ENCODE data around the gene FTCDNL1. TPM values are rescaled to one million over a fixed set of nuclear protein-coding genes. Genes with fewer than 3 reads are reported as not detected.

FTCDNL1 gene
- polyA plus RNA-seq, 3 donors: 2.4 to 7.3 (median 4.1) TPM

- H3K4me1 Mint-ChIP-seq: peaks cover 6% of the 10 kb centered on the region
- H3K27me3 Mint-ChIP-seq (ENCODE audit: low read depth in 3 of 3): peaks cover 0 to 3% (median 0%) of the 10 kb centered on the region in 3 donors
These were observed 8.2 kb downstream of the FTCDNL1 start for GRCh38 chr2:199842631-199843395.

GRCh38 chr2:199841409-199841808 is 9.6 kb downstream of the FTCDNL1 start:
- Histone ChIP-seq H3K4me2 (replicated peaks; ENCODE audit: extremely low read depth, low read length, poor library complexity, severe bottlenecking) (no peak overlapping the region), H4K20me1 (ENCODE audit: insufficient read depth, low read length) (no peaks in the 10 kb centered on the region), H2AFZ (ENCODE audit: insufficient read depth, low read depth, low read length, poor library complexity, severe bottlenecking) (no peak overlapping the region), H3K4me3 (replicated peaks in 1 of 3; ENCODE audit: low read depth in 2 of 3, low read length in 3 of 3) (no peak overlapping the region), H3K9ac (ENCODE audit: insufficient read depth, low read length, poor library complexity, severe bottlenecking) (no peak overlapping the region), H3K27me3 (ENCODE audit: control insufficient read depth in 2 of 2, insufficient read depth in 2 of 2, low read length in 2 of 2) (no peaks in the 10 kb centered on the region), H3K4me1 (ENCODE audit: control insufficient read depth in 1 of 2, insufficient read depth in 2 of 2, low read length in 2 of 2) (no peaks in the 10 kb centered on the region), H3K27ac (ENCODE audit: low read depth in 1 of 2, low read length in 2 of 2) (no peak overlapping the region), H3K36me3 (replicated peaks in 1 of 2; ENCODE audit: control insufficient read depth in 1 of 2, insufficient read depth in 2 of 2, low read length in 2 of 2) (peaks cover 0 to 36% of the 10 kb centered on the region in 2 donors), H3K79me2 (ENCODE audit: insufficient read depth, low read length) (no peaks in the 10 kb centered on the region), H3K9me3 (replicated peaks in 1 of 2; ENCODE audit: control insufficient read depth in 1 of 2, insufficient read depth in 1 of 2, low read length in 2 of 2) (peaks cover 4 to 6% of the 10 kb centered on the region in 2 donors)
- Mint-ChIP-seq H3K36me3 (peaks cover 48 to 58% of the 10 kb centered on the region in 2 donors), H3K27me3 (ENCODE audit: low read depth in 3 of 3) (peaks cover 0 to 3% (median 0%) of the 10 kb centered on the region in 3 donors), H3K9me3 (peaks cover 5 to 14% (median 12%) of the 10 kb centered on the region in 7 donors), H3K27ac (no peak overlapping the region), H3K4me3 (no peak overlapping the region), H3K4me1 (no peaks in the 10 kb centered on the region)
- WGBS (ENCODE audit: insufficient coverage): no CpG with 5 or more reads among the region's 1 CpG
- intact Hi-C loops (cut with micrococcal nuclease): no loop called here
- no peak for DNase-seq
- TF ChIP-seq CTCF (IDR thresholded peaks at IDR 0.05): no peak

More at GRCh38 chr2:199842631-199843395, 8.2 kb downstream of the FTCDNL1 start:
- peaks cover 9 to 10% of the 10 kb centered on the region in 2 donors for H3K9me3 ChIP-seq (replicated peaks in 1 of 2; ENCODE audit: control insufficient read depth in 1 of 2, insufficient read depth in 1 of 2, low read length in 2 of 2)
- intact Hi-C loops (cut with micrococcal nuclease): no loop called here
- H3K4me2 ChIP-seq (replicated peaks; ENCODE audit: extremely low read depth, low read length, poor library complexity, severe bottlenecking): no peak overlapping the region
- Mint-ChIP-seq H3K9me3 (peaks cover 7 to 21% (median 16%) of the 10 kb centered on the region in 7 donors), H3K27ac (no peak overlapping the region), H3K36me3 (peaks cover 47 to 55% of the 10 kb centered on the region in 2 donors), H3K4me3 (no peak overlapping the region)
- no peaks in the 10 kb centered on the region for H3K79me2 ChIP-seq (ENCODE audit: insufficient read depth, low read length)
- no peak for DNase-seq
- no peak overlapping the region for H3K4me3 ChIP-seq (replicated peaks in 1 of 3; ENCODE audit: low read depth in 2 of 3, low read length in 3 of 3)
- H2AFZ ChIP-seq (ENCODE audit: insufficient read depth, low read depth, low read length, poor library complexity, severe bottlenecking): no peak overlapping the region
- no peak for TF ChIP-seq CTCF (IDR thresholded peaks at IDR 0.05)
- H3K27ac ChIP-seq (ENCODE audit: low read depth in 1 of 2, low read length in 2 of 2): no peak overlapping the region
- peaks cover 0 to 36% of the 10 kb centered on the region in 2 donors for H3K36me3 ChIP-seq (replicated peaks in 1 of 2; ENCODE audit: control insufficient read depth in 1 of 2, insufficient read depth in 2 of 2, low read length in 2 of 2)
- no peak overlapping the region for H3K9ac ChIP-seq (ENCODE audit: insufficient read depth, low read length, poor library complexity, severe bottlenecking)
- no peaks in the 10 kb centered on the region for H3K27me3 ChIP-seq (ENCODE audit: control insufficient read depth in 2 of 2, insufficient read depth in 2 of 2, low read length in 2 of 2)
- no CpG with 5 or more reads among the region's 3 CpGs for WGBS (ENCODE audit: insufficient coverage)
- no peaks in the 10 kb centered on the region for H4K20me1 ChIP-seq (ENCODE audit: insufficient read depth, low read length)
- peaks cover 4 to 7% of the 10 kb centered on the region in 2 donors for H3K4me1 ChIP-seq (ENCODE audit: control insufficient read depth in 1 of 2, insufficient read depth in 2 of 2, low read length in 2 of 2)

All from CD14-positive monocyte (primary cell).